Measurements from ENCODE around the gene PPP1R3D.

DNA sequence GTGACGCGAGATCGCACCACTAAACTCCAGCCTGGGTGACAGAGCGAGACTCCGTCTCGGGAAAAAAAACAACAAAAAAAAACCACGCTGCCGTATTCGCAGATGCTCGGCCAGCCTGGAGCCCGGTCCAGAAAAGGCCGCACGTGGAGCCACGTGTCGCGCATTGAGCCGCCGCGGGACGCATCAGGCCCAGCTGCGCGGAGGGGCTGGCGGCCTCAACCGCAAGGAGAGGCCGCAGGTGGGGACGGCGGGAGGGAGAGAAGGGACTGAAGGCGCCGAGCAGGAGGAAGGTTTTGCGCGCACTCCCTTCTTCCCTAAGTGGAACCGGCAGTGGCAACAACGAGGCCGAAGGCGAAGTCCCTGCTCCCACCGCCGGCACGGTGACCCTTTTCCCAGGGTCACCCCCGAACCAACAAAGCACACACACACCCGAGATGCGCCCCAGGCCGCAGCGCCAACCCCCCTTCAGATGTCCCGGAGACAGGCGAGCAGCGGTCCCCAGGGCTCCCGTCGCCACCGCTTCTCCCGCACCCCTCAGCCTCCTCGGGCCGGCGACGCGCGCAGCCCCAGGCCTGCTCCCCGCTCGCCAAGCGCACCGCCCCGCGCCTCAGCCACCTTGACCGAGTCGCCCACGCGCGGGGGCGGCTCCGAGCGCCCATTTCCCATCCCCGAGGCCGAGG lies 7.3 kb downstream of the PPP1R3D start:
- TF ChIP-seq, protein P1, sequence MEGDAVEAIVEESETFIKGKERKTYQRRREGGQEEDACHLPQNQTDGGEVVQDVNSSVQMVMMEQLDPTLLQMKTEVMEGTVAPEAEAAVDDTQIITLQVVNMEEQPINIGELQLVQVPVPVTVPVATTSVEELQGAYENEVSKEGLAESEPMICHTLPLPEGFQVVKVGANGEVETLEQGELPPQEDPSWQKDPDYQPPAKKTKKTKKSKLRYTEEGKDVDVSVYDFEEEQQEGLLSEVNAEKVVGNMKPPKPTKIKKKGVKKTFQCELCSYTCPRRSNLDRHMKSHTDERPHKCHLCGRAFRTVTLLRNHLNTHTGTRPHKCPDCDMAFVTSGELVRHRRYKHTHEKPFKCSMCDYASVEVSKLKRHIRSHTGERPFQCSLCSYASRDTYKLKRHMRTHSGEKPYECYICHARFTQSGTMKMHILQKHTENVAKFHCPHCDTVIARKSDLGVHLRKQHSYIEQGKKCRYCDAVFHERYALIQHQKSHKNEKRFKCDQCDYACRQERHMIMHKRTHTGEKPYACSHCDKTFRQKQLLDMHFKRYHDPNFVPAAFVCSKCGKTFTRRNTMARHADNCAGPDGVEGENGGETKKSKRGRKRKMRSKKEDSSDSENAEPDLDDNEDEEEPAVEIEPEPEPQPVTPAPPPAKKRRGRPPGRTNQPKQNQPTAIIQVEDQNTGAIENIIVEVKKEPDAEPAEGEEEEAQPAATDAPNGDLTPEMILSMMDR (conservative IDR thresholded peaks at IDR 0.05; ENCODE audit: low read length), result no peak
- TF ChIP-seq EZH2phosphoT487 (IDR thresholded peaks at IDR 0.05; ENCODE audit: borderline replicate concordance, low read depth, low read length), result no peak
